Vagina (tissue), 2 donors: ENCODE data around the gene HMBS. TPM values are rescaled to one million over a fixed set of nuclear protein-coding genes. Genes with fewer than 3 reads are reported as not detected.
"Not testable (repeated sequence)": the region's sequence is repeated elsewhere in the genome, so short reads cannot be mapped to it uniquely, and the experiment has no call there.

Source experiments
- DNase-seq, 2 donors: peaks; one replicate each; pipeline ENCODE4 v3.0.0-alpha.2; 2017; ENCODE audit errors: extremely low spot score in 2 of 2
- H3K27ac ChIP-seq: fragments of 200-600 bp; sonication (generic); one replicate; pipeline ENCODE4 v1.5.1; 2019
- H3K27me3 ChIP-seq: fragments of 200-600 bp; sonication (generic); one replicate; pipeline ENCODE4 v1.5.1; 2019
- H3K36me3 ChIP-seq, 2 donors: fragments of 200-600 bp; sonication (generic); one replicate each; pipeline ENCODE4 v1.5.1; 2017 to 2019
- H3K4me1 ChIP-seq: fragments of 200-600 bp; sonication (generic); one replicate; pipeline ENCODE4 v1.5.1; 2019
- H3K4me3 ChIP-seq, 2 donors: fragments of 200-600 bp; sonication (generic); 1 replicate in 1 of 2; 2 replicates in 1 of 2; pipeline ENCODE4 v1.5.1; 2016 to 2019
- H3K9me3 ChIP-seq: fragments of 200-600 bp; sonication (generic); one replicate; pipeline ENCODE4 v1.5.1; 2019
- CTCF ChIP-seq, 3 experiments: fragments of 450-650 bp in 2 of 3; fragments of 200-600 bp in 1 of 3; sonication (generic) in 1 of 3; IDR thresholded peaks; one replicate each; pipeline ENCODE4 v1.5.1; 2017 to 2019; ENCODE audit warnings: antibody characterized with exemption in 3 of 3, mild to moderate bottlenecking in 2 of 3, moderate library complexity in 2 of 3
- POLR2A ChIP-seq, 2 donors: fragments of 450-650 bp; IDR thresholded peaks; one replicate each; pipeline ENCODE4 v1.6.1; 2017; ENCODE audit warnings: antibody characterized with exemption in 2 of 2, mild to moderate bottlenecking in 2 of 2, moderate library complexity in 2 of 2
- POLR2AphosphoS5 ChIP-seq, 2 donors: sonication (generic); formaldehyde crosslinking; IDR thresholded peaks; one replicate each; pipeline ENCODE4 v1.9.0; 2017; ENCODE audit warnings: antibody characterized with exemption in 2 of 2, mild to moderate bottlenecking in 2 of 2, low read depth in 1 of 2; ENCODE audit not compliant: insufficient read depth in 1 of 2
- intact Hi-C: fragments of 100-400 bp; cut with DNase I; formaldehyde crosslinking; loops from one replicate; pipeline ENCODE4 v1.15.1; 2023
- total RNA-seq: library from RNA; depleted of rRNA; stranded (reverse); fragments of >200 nt; gene quantifications from one replicate; pipeline ENCODE4 v1.2.3, GENCODE V29; 2016

Gene HMBS
- total RNA-seq, 1 donor from 2014 or later, result 13.5 TPM

GRCh38 chr11:119126675-119127268, 42.1 kb downstream of the HMBS start:
- intact Hi-C loops, result no loop called here
- no peak overlapping the region for H3K27ac ChIP-seq
- TF ChIP-seq CTCF (IDR thresholded peaks at IDR 0.05), result no peak
- no peak for TF ChIP-seq POLR2A (IDR thresholded peaks at IDR 0.05)
- no peak for TF ChIP-seq POLR2AphosphoS5 (IDR thresholded peaks at IDR 0.05; ENCODE audit: insufficient read depth in 1 of 2, low read depth in 1 of 2)
- H3K4me3 ChIP-seq, result no peak overlapping the region
- peaks cover 0 to 42% of the 10 kb centered on the region in 2 donors for H3K36me3 ChIP-seq
- no peak for DNase-seq
- H3K4me1 ChIP-seq, result peaks cover 15% of the 10 kb centered on the region
- no peaks in the 10 kb centered on the region for H3K9me3 ChIP-seq
- H3K27me3 ChIP-seq, result no peaks in the 10 kb centered on the region

- Histone ChIP-seq H3K4me3 (no peak overlapping the region), H3K4me1 (no peaks in the 10 kb centered on the region), H3K27ac (no peak overlapping the region), H3K36me3 (peaks cover 0 to 58% of the 10 kb centered on the region in 2 donors), H3K9me3 (no peaks in the 10 kb centered on the region), H3K27me3 (no peaks in the 10 kb centered on the region)
- TF ChIP-seq POLR2A (IDR thresholded peaks at IDR 0.05) (no peak), POLR2AphosphoS5 (IDR thresholded peaks at IDR 0.05; ENCODE audit: insufficient read depth in 1 of 2, low read depth in 1 of 2) (no peak), CTCF (IDR thresholded peaks at IDR 0.05) (no peak)
- intact Hi-C loops, result no loop called here
- DNase-seq, result no peak
Observed at GRCh38 chr11:119130662-119131061, 46.0 kb downstream of the HMBS start.

GRCh38 chr11:119134389-119134978, 49.8 kb downstream of the HMBS start:
- Histone ChIP-seq H3K27ac (no peak overlapping the region), H3K36me3 (peaks cover 0 to 48% of the 10 kb centered on the region in 2 donors), H3K4me3 (no peak overlapping the region), H3K4me1 (no peaks in the 10 kb centered on the region), H3K27me3 (no peaks in the 10 kb centered on the region), H3K9me3 (no peaks in the 10 kb centered on the region)
- TF ChIP-seq POLR2AphosphoS5 (IDR thresholded peaks at IDR 0.05; ENCODE audit: insufficient read depth in 1 of 2, low read depth in 1 of 2) (no peak), POLR2A (IDR thresholded peaks at IDR 0.05) (no peak), CTCF (IDR thresholded peaks at IDR 0.05) (no peak)
- intact Hi-C loops, result no loop called here
- no peak for DNase-seq

- intact Hi-C loops, H3K36me3 ChIP-seq, H3K9me3 ChIP-seq, DNase-seq, H3K27me3 ChIP-seq, H3K4me1 ChIP-seq, H3K27ac ChIP-seq, H3K4me3 ChIP-seq: not testable (repeated sequence)
Observed at GRCh38 chr11:119139276-119139675, 54.6 kb downstream of the HMBS start.

Other genes with a start within 250 kb of the HMBS start
- not detected for gene CXCR5, start 201.0 kb upstream of the HMBS start, total RNA-seq
- gene BCL9L, start 159.0 kb upstream of the HMBS start, total RNA-seq, result 30.0 TPM
- gene UPK2, start 128.6 kb upstream of the HMBS start, total RNA-seq, result not detected
- gene FOXR1, start 113.1 kb upstream of the HMBS start, total RNA-seq, result not detected
- 49.8 TPM for gene CENATAC, start 86.7 kb upstream of the HMBS start, total RNA-seq
- 1,843 TPM for gene RPS25, start 66.5 kb upstream of the HMBS start, total RNA-seq
- 40.0 TPM for gene TRAPPC4, start 66.1 kb upstream of the HMBS start, total RNA-seq
- gene SLC37A4, start 54.0 kb upstream of the HMBS start, total RNA-seq, result 16.0 TPM
- gene HYOU1, start 27.7 kb upstream of the HMBS start, total RNA-seq, result 49.6 TPM
- 56.0 TPM for gene VPS11, start 17.1 kb upstream of the HMBS start, total RNA-seq
- gene DPAGT1, start 17.0 kb downstream of the HMBS start, total RNA-seq, result 18.2 TPM
- gene C2CD2L, start 22.5 kb downstream of the HMBS start, total RNA-seq, result 7.1 TPM
- gene HINFP, start 36.7 kb downstream of the HMBS start, total RNA-seq, result 22.1 TPM
- 3.2 TPM for gene ABCG4, start 64.2 kb downstream of the HMBS start, total RNA-seq
- 15.5 TPM for gene NLRX1, start 83.8 kb downstream of the HMBS start, total RNA-seq
- 0.25 TPM for gene NHERF4, start 100.6 kb downstream of the HMBS start, total RNA-seq
- 15.5 TPM for gene CBL, start 121.5 kb downstream of the HMBS start, total RNA-seq
- gene MCAM, start 232.2 kb downstream of the HMBS start, total RNA-seq, result 295 TPM
- gene RNF26, start 249.6 kb downstream of the HMBS start, total RNA-seq, result 19.6 TPM